Prostate gland (tissue), 2 donors: ENCODE data around the gene METTL13. TPM values are rescaled to one million over a fixed set of nuclear protein-coding genes. Genes with fewer than 3 reads are reported as not detected.
A peak's percentile ranks its signal among the peaks of the same experiment; 100 is the strongest.

Experiments used
- DNase-seq: peaks from one replicate; pipeline ENCODE4 v3.0.0-alpha.2; 2019; ENCODE audit warnings: low spot score
- H3K27ac ChIP-seq, 2 donors: fragments of 200-600 bp; sonication (generic); 2 replicates each; pipeline ENCODE4 v1.5.1; 2017 to 2019
- H3K27me3 ChIP-seq: fragments of 200-600 bp; sonication (generic); replicated peaks from 2 replicates; pipeline ENCODE4 v1.5.1; 2019; ENCODE audit not compliant: insufficient read depth
- H3K36me3 ChIP-seq, 2 donors: fragments of 200-600 bp; sonication (generic); 1 replicate in 1 of 2; 2 replicates in 1 of 2; pipeline versions ENCODE4 v1.5.1 to v1.8.1; 2017 to 2019
- H3K4me1 ChIP-seq: fragments of 200-600 bp; sonication (generic); replicated peaks from 2 replicates; pipeline ENCODE4 v1.5.1; 2019
- H3K4me3 ChIP-seq, 2 donors: fragments of 200-600 bp; sonication (generic); 2 replicates each; pipeline ENCODE4 v1.5.1; 2017 to 2019
- H3K9me3 ChIP-seq: fragments of 200-600 bp; sonication (generic); 2 replicates; pipeline ENCODE4 v1.5.1; 2017
- CTCF ChIP-seq, 4 experiments: fragments of 200-600 bp in 2 of 4; fragments of 450-650 bp in 2 of 4; sonication (generic) in 2 of 4; IDR thresholded peaks; 1 replicate in 3 of 4; 2 replicates in 1 of 4; pipeline ENCODE4 v1.5.1; 2016 to 2019; ENCODE audit warnings: antibody characterized with exemption in 4 of 4, mild to moderate bottlenecking in 2 of 4, moderate library complexity in 2 of 4
- POLR2A ChIP-seq: fragments of 450-650 bp; IDR thresholded peaks from one replicate; pipeline ENCODE4 v1.6.1; 2016; ENCODE audit warnings: antibody characterized with exemption, mild to moderate bottlenecking
- POLR2AphosphoS5 ChIP-seq: sonication (generic); formaldehyde crosslinking; IDR thresholded peaks from one replicate; pipeline ENCODE4 v1.6.1; 2017; ENCODE audit warnings: antibody characterized with exemption
- WGBS: methylation state at CpG from one replicate; pipeline ENCODE4 v1.1.5; 2018; 5-methylcytosine and 5-hydroxymethylcytosine counted together
- intact Hi-C: fragments of 100-400 bp; cut with DNase I; formaldehyde crosslinking; loops from one replicate; pipeline ENCODE4 v1.14.2; 2022
- total RNA-seq, 2 donors: library from RNA; depleted of rRNA; stranded (reverse); fragments of >200 nt; gene quantifications; one replicate each; pipeline ENCODE4 v1.1.0, GENCODE V29; 2016

METTL13 gene
- total RNA-seq, 2 donors from 2014 or later, result 25.5 to 49.8 TPM

GRCh38 chr1:171740987-171741871, 40.2 kb upstream of the METTL13 start:
- intact Hi-C loops, result no loop called here
- DNase-seq, result peak; percentile 38
- 2% methylated on average over 28 of the region's 28 CpGs for WGBS
- Histone ChIP-seq H3K9me3 (no peaks in the 10 kb centered on the region), H3K27me3 (no peaks in the 10 kb centered on the region), H3K4me3 (peak overlapping the region; percentile 82 to 91), H3K4me1 (no peaks in the 10 kb centered on the region), H3K27ac (peak overlapping the region; percentile 95 to 96), H3K36me3 (peaks cover 0 to 4% of the 10 kb centered on the region in 2 donors)
- TF ChIP-seq CTCF (IDR thresholded peaks at IDR 0.05) (peak in 2 of 4 experiments; percentile 31 to 32), POLR2A (no peak)

GRCh38 chr1:171741872-171742576, 39.4 kb upstream of the METTL13 start, which contains the start of gene VAMP4:
TSS of gene VAMP4 (minus strand) at chr1:171742065. CDS start at chr1:171738414, 3,651 bp downstream.
- Histone ChIP-seq H3K27ac (peak within 1 kb of the TSS; percentile 95 to 96), H3K27me3 (no peaks in the 10 kb centered on the region), H3K4me3 (peak within 1 kb of the TSS; percentile 82 to 91), H3K36me3 (peaks cover 0 to under 1% of the 10 kb centered on the region in 2 donors), H3K9me3 (no peaks in the 10 kb centered on the region), H3K4me1 (no peaks in the 10 kb centered on the region)
- intact Hi-C loops, result loop anchor here (2.0 kb wide), 1 partner anchor 39 kb away; the partner anchor contains the start of gene METTL13
- TF ChIP-seq POLR2AphosphoS5 (peak; percentile 89), POLR2A (peak; percentile 91), CTCF (IDR thresholded peaks at IDR 0.05) (peak in 1 of 4 experiments; percentile 23)
- under 1% methylated on average over 57 of the region's 57 CpGs for WGBS
- peak; percentile 86 for DNase-seq

- Histone ChIP-seq H3K4me1 (no peaks in the 10 kb centered on the region), H3K27me3 (no peaks in the 10 kb centered on the region), H3K27ac (peak overlapping the region; percentile 95 to 96), H3K36me3 (no peaks in the 10 kb centered on the region), H3K4me3 (peak overlapping the region; percentile 82 to 91), H3K9me3 (no peaks in the 10 kb centered on the region)
- under 1% methylated on average over 14 of the region's 14 CpGs for WGBS
- peak; percentile 59 for DNase-seq
- intact Hi-C loops, result loop anchor here (2.0 kb wide), 1 partner anchor 38 kb away; the partner anchor contains the start of gene METTL13
- no peak for TF ChIP-seq POLR2AphosphoS5
- peak in 1 of 4 experiments; percentile 7 for TF ChIP-seq CTCF (IDR thresholded peaks at IDR 0.05)
These were observed 38.9 kb upstream of the METTL13 start for GRCh38 chr1:171742577-171742922.

GRCh38 chr1:171743081-171743870, 38.2 kb upstream of the METTL13 start:
- Histone ChIP-seq H3K9me3 (no peaks in the 10 kb centered on the region), H3K4me1 (no peaks in the 10 kb centered on the region), H3K4me3 (peak overlapping the region; percentile 82 to 91), H3K27ac (peak overlapping the region; percentile 95 to 96), H3K36me3 (no peaks in the 10 kb centered on the region), H3K27me3 (no peaks in the 10 kb centered on the region)
- TF ChIP-seq POLR2A, result no peak
- no peak for TF ChIP-seq CTCF (IDR thresholded peaks at IDR 0.05)
- no peak for TF ChIP-seq POLR2AphosphoS5
- WGBS, result 17% methylated on average over 8 of the region's 8 CpGs
- peak; percentile 14 for DNase-seq
- intact Hi-C loops, result loop anchor here (2.0 kb wide), 1 partner anchor 38 kb away; the partner anchor contains the start of gene METTL13
